K562 (cell line): ENCODE data around the gene MEGF11. TPM values are rescaled to one million over a fixed set of nuclear protein-coding genes. Genes with fewer than 3 reads are reported as not detected.

ENCODE experiments used
- CEBPG ChIP-seq, 3 experiments: fragments of 200-800 bp in 1 of 3; sonication (Bioruptor generic) in 1 of 3; sonication (generic) in 1 of 3; formaldehyde crosslinking in 1 of 3; IDR thresholded peaks in 2 of 3; conservative IDR thresholded peaks in 1 of 3; 2 replicates each; pipeline versions ENCODE4 v1.6.1 to v1.8.0; 2016 to 2022; ENCODE audit warnings: missing compliant biosample characterization in 2 of 3, missing genetic modification characterization in 2 of 3, mild to moderate bottlenecking in 1 of 3, missing genetic modification reagents in 1 of 3
- CSDE1 ChIP-seq, 2 experiments: fragments of 450-650 bp; IDR thresholded peaks; 2 replicates each; pipeline ENCODE4 v1.6.1; 2016; ENCODE audit warnings: mild to moderate bottlenecking in 1 of 2
- HDGF ChIP-seq: fragments of 450-650 bp; IDR thresholded peaks from 2 replicates; pipeline ENCODE4 v1.6.1; 2016
- SMAD4 ChIP-seq: fragments of 250-450 bp; sonication (Bioruptor Pico); conservative IDR thresholded peaks from 2 replicates; pipeline ENCODE4 v1.8.0; 2021; ENCODE audit warnings: inconsistent platforms, mild to moderate bottlenecking, moderate library complexity
- SMARCC2 ChIP-seq: fragments of 450-650 bp; IDR thresholded peaks from 2 replicates; pipeline ENCODE4 v1.6.1; 2017; ENCODE audit warnings: antibody characterized with exemption, moderate library complexity, mild to moderate bottlenecking, low read depth
- STAT5B ChIP-seq: fragments of 250-450 bp; sonication (Bioruptor Pico); IDR thresholded peaks from 2 replicates; pipeline ENCODE4 v1.8.0; 2021; ENCODE audit warnings: mild to moderate bottlenecking, inconsistent platforms
- TCFL5 ChIP-seq: fragments of 250-450 bp; sonication (Bioruptor Pico); conservative IDR thresholded peaks from 2 replicates; pipeline ENCODE4 v1.6.1; 2021; ENCODE audit warnings: mild to moderate bottlenecking, moderate library complexity, matching md5 sums
- ZEB2 ChIP-seq: fragments of 450-650 bp; IDR thresholded peaks from 2 replicates; pipeline ENCODE4 v1.6.1; 2016
- ZKSCAN8 ChIP-seq: fragments of 200-800 bp; sonication (Bioruptor generic); IDR thresholded peaks from 2 replicates; pipeline ENCODE4 v1.6.1; 2016; ENCODE audit warnings: missing genetic modification characterization, missing compliant biosample characterization
- ZNF165 ChIP-seq: fragments of 250-450 bp; sonication (Bioruptor Pico); IDR thresholded peaks from 2 replicates; pipeline ENCODE4 v1.4.0; 2020; ENCODE audit warnings: borderline replicate concordance
- ZNF384 ChIP-seq: IDR thresholded peaks from 2 replicates; pipeline ENCODE4 v1.6.1; 2012; ENCODE audit warnings: low read depth, low read length, improper control_type of control experiment
- ZNF766 ChIP-seq: fragments of 200-800 bp; sonication (Bioruptor generic); conservative IDR thresholded peaks from 2 replicates; pipeline ENCODE4 v1.6.1; 2016; ENCODE audit warnings: missing genetic modification characterization, missing compliant biosample characterization
- polyA plus RNA-seq, 8 experiments: library from polyadenylated mRNA; depleted of rRNA in 4 of 8; stranded (reverse) in 5 of 8; unstranded in 3 of 8; fragments of >200 nt; fragmentation: Nextera tagmentation in 2 of 8; fragmentation: Illumina TruSeq in 1 of 8; extraction: Ambion mirVana in 2 of 8; extraction: Trizol in 1 of 8; gene quantifications; 2 replicates each; pipeline versions ENCODE4 v1.2.1 to v1.2.3, GENCODE V29; 2011 to 2014; ENCODE audit warnings: inconsistent platforms in 1 of 8, missing spikeins in 1 of 8
- total RNA-seq, 7 experiments: library from RNA; depleted of rRNA in 6 of 7; stranded (reverse); fragments of >200 nt in 6 of 7; fragmentation: Illumina TruSeq in 2 of 7; extraction: Trizol in 2 of 7; gene quantifications; 2 replicates each; pipeline versions ENCODE4 v1.2.1 to v1.2.3, GENCODE V29; 2011 to 2021; ENCODE audit warnings: low replicate concordance in 1 of 7
- TF ChIP-seq, protein P1 (sequence below): sonication (generic); formaldehyde crosslinking; IDR thresholded peaks from 2 replicates; pipeline ENCODE4 v1.8.0; 2022; ENCODE audit warnings: mild to moderate bottlenecking, missing genetic modification reagents
- TF ChIP-seq, protein P2 (sequence below), 2 experiments: fragments of 150-350 bp in 1 of 2; IDR thresholded peaks; 2 replicates each; pipeline ENCODE4 v1.6.1; 2012 to 2016; ENCODE audit warnings: low read depth in 2 of 2, low read length in 2 of 2, mild to moderate bottlenecking in 1 of 2, moderate library complexity in 1 of 2
- TF ChIP-seq, protein P3 (sequence below): fragments of 250-450 bp; sonication (Bioruptor Pico); IDR thresholded peaks from 2 replicates; pipeline ENCODE4 v1.4.0; 2020; ENCODE audit warnings: mild to moderate bottlenecking
- TF ChIP-seq, protein P4 (sequence below): IDR thresholded peaks from 2 replicates; pipeline ENCODE4 v1.6.1; 2012; ENCODE audit warnings: low read depth, low read length, improper control_type of control experiment, borderline replicate concordance
- TF ChIP-seq, protein P5 (sequence below): sonication (generic); formaldehyde crosslinking; IDR thresholded peaks from 2 replicates; pipeline ENCODE4 v1.8.1; 2023; ENCODE audit warnings: mild to moderate bottlenecking, missing genetic modification reagents

MEGF11 gene
- total and polyA plus RNA-seq, 9 of the 15 experiments (the other 6 are each of a cell fraction or from before 2014, with no cell fraction given), result 0.06 to 0.23 (median 0.20) TPM; not detected in 6

DNA sequence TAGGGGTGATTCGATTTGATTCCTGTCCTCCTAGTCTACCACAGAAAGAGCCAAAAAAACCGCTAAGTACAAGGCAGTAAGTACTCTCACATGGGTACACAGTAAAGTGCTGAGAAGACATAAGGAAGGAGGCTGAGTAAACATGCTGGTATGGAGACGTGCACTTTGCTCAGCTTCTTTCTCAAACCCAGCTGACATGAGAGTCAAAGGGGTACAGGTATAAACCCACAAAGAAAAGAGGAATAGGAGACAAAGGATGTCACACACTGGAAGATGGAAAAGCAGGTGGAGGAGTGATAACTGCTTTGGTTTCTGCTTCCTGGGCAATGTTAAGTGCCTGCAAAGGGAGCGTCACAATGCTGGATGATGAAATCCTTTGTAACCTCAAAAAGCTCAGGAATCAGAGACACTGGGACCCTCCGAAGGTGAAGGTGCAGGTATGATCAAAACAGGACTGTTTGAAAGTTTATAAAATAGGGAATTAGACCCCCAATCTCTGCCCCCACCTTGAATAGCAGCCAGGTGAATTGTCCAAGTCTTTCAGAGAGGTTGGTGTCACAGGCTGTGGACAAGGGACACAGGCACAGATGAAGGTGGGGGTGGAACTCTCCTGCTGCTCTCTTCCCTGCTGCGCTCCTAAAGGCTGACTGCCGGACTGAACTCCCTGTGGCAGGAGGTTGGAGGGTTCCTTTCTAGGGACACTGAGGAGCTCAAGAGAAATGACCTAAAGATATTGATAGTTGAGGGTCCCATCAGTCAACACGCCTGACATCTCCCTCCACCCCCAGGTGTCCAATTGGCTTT, 282.4 kb downstream of the MEGF11 start (continued):
- TF ChIP-seq ZNF766 (CRISPR knock-in tag), result peak; percentile 64; the same call in 1 of the 2 replicates
- TF ChIP-seq, protein P1, sequence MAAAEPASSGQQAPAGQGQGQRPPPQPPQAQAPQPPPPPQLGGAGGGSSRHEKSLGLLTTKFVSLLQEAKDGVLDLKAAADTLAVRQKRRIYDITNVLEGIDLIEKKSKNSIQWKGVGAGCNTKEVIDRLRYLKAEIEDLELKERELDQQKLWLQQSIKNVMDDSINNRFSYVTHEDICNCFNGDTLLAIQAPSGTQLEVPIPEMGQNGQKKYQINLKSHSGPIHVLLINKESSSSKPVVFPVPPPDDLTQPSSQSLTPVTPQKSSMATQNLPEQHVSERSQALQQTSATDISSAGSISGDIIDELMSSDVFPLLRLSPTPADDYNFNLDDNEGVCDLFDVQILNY (CRISPR knock-in tag), result no peak
- peak; percentile 95 for TF ChIP-seq CEBPG (CRISPR knock-in tag; IDR thresholded peaks at IDR 0.05)
- peak; percentile 92 to 99 for TF ChIP-seq CEBPG (tag; conservative IDR thresholded peaks at IDR 0.05 in 1 of 2, IDR thresholded peaks at IDR 0.05 in 1 of 2)
- TF ChIP-seq SMAD4 (CRISPR knock-in tag), result peak; percentile 25
- no peak for TF ChIP-seq TCFL5 (CRISPR knock-in tag)
- 0 out of 2 replicates have a peak, but pooled peaks have one; percentile 44 for TF ChIP-seq ZKSCAN8
- TF ChIP-seq, protein P2, sequence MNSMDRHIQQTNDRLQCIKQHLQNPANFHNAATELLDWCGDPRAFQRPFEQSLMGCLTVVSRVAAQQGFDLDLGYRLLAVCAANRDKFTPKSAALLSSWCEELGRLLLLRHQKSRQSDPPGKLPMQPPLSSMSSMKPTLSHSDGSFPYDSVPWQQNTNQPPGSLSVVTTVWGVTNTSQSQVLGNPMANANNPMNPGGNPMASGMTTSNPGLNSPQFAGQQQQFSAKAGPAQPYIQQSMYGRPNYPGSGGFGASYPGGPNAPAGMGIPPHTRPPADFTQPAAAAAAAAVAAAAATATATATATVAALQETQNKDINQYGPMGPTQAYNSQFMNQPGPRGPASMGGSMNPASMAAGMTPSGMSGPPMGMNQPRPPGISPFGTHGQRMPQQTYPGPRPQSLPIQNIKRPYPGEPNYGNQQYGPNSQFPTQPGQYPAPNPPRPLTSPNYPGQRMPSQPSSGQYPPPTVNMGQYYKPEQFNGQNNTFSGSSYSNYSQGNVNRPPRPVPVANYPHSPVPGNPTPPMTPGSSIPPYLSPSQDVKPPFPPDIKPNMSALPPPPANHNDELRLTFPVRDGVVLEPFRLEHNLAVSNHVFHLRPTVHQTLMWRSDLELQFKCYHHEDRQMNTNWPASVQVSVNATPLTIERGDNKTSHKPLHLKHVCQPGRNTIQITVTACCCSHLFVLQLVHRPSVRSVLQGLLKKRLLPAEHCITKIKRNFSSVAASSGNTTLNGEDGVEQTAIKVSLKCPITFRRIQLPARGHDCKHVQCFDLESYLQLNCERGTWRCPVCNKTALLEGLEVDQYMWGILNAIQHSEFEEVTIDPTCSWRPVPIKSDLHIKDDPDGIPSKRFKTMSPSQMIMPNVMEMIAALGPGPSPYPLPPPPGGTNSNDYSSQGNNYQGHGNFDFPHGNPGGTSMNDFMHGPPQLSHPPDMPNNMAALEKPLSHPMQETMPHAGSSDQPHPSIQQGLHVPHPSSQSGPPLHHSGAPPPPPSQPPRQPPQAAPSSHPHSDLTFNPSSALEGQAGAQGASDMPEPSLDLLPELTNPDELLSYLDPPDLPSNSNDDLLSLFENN (IDR thresholded peaks at IDR 0.05; ENCODE audit: low read depth in 2 of 2, low read length in 2 of 2), result no peak
- TF ChIP-seq ZEB2, result peak; percentile 98
- TF ChIP-seq CSDE1 (IDR thresholded peaks at IDR 0.05), result no peak
- TF ChIP-seq ZNF384, result no peak
- no peak for TF ChIP-seq STAT5B (CRISPR knock-in tag)
- TF ChIP-seq, protein P3, sequence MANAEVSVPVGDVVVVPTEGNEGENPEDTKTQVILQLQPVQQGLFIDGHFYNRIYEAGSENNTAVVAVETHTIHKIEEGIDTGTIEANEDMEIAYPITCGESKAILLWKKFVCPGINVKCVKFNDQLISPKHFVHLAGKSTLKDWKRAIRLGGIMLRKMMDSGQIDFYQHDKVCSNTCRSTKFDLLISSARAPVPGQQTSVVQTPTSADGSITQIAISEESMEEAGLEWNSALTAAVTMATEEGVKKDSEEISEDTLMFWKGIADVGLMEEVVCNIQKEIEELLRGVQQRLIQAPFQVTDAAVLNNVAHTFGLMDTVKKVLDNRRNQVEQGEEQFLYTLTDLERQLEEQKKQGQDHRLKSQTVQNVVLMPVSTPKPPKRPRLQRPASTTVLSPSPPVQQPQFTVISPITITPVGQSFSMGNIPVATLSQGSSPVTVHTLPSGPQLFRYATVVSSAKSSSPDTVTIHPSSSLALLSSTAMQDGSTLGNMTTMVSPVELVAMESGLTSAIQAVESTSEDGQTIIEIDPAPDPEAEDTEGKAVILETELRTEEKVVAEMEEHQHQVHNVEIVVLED (CRISPR knock-in tag), result 0 out of 2 replicates have a peak, but pooled peaks have one; percentile 5
- no peak for TF ChIP-seq HDGF
- peak; percentile 68; the same call in 1 of the 2 replicates for TF ChIP-seq SMARCC2
- TF ChIP-seq, protein P4, sequence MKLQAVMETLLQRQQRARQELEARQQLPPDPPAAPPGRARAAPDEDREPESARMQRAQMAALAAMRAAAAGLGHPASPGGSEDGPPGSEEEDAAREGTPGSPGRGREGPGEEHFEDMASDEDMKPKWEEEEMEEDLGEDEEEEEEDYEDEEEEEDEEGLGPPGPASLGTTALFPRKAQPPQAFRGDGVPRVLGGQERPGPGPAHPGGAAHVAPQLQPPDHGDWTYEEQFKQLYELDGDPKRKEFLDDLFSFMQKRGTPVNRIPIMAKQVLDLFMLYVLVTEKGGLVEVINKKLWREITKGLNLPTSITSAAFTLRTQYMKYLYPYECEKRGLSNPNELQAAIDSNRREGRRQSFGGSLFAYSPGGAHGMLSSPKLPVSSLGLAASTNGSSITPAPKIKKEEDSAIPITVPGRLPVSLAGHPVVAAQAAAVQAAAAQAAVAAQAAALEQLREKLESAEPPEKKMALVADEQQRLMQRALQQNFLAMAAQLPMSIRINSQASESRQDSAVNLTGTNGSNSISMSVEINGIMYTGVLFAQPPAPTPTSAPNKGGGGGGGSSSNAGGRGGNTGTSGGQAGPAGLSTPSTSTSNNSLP, result no peak
- no peak for TF ChIP-seq ZNF165
- TF ChIP-seq, protein P5, sequence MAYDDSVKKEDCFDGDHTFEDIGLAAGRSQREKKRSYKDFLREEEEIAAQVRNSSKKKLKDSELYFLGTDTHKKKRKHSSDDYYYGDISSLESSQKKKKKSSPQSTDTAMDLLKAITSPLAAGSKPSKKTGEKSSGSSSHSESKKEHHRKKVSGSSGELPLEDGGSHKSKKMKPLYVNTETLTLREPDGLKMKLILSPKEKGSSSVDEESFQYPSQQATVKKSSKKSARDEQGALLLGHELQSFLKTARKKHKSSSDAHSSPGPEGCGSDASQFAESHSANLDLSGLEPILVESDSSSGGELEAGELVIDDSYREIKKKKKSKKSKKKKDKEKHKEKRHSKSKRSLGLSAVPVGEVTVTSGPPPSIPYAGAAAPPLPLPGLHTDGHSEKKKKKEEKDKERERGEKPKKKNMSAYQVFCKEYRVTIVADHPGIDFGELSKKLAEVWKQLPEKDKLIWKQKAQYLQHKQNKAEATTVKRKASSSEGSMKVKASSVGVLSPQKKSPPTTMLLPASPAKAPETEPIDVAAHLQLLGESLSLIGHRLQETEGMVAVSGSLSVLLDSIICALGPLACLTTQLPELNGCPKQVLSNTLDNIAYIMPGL (CRISPR knock-in tag), result no peak
